HEK293T (cell line): ENCODE measurements around the gene ABR.

Experiments used
- BHLHE40 ChIP-seq: fragments of 450-650 bp; IDR thresholded peaks from 2 replicates; pipeline ENCODE4 v1.6.1; 2016; ENCODE audit warnings: mild to moderate bottlenecking, moderate library complexity, borderline replicate concordance
- NFRKB ChIP-seq: fragments of 450-650 bp; IDR thresholded peaks from 2 replicates; pipeline ENCODE4 v1.6.1; 2016; ENCODE audit warnings: mild to moderate bottlenecking, moderate library complexity
- SP1 ChIP-seq: fragments of 450-650 bp; IDR thresholded peaks from 2 replicates; pipeline ENCODE4 v1.6.1; 2017
- SUZ12 ChIP-seq: fragments of 450-650 bp; IDR thresholded peaks from 2 replicates; pipeline ENCODE4 v1.6.1; 2016; ENCODE audit warnings: mild to moderate bottlenecking

DNA sequence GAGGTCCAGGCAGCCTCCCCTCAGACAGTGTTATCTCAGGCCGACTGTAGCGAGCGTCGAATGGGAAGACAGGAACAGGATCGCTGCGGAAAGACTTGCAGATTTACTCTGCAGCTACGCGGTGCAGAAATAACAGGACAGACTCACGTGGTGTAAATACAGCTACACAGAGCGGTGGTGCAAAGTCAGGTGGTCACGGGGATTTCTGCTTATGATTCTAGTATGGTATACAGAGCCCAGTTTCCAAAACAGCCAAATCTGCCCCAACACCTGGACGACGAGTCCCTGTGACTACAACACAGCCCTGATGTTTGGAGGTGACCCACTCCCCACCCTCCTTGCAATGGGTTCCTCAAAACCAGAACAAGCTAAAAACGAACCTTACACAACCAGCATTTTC is 40.6 kb upstream of the ABR start:
- no peak for TF ChIP-seq BHLHE40
- TF ChIP-seq SP1, result no peak
- no peak for TF ChIP-seq SUZ12
- no peak for TF ChIP-seq NFRKB
